IPS-18c (cell line): ENCODE data around the gene THBD.
A peak's percentile ranks its signal among the peaks of the same experiment; 100 is the strongest.

Source experiments
- H3K4me3 ChIP-seq: 2 replicates; pipeline ENCODE4 v1.7.0; 2013; ENCODE audit warnings: low read depth, mild to moderate bottlenecking, low read length, moderate library complexity; ENCODE audit not compliant: insufficient read depth
- H3K9me3 ChIP-seq: one replicate; pipeline ENCODE4 v1.6.1; 2013; ENCODE audit warnings: mild to moderate bottlenecking, low read length, moderate library complexity; ENCODE audit not compliant: control insufficient read depth, insufficient read depth

THBD gene

GRCh38 chr20:23071398-23071797, 21.9 kb upstream of the THBD start:
- Histone ChIP-seq H3K9me3 (no peaks in the 10 kb centered on the region), H3K4me3 (no peak overlapping the region)

GRCh38 chr20:23069108-23069507, 19.6 kb upstream of the THBD start:
- H3K9me3 ChIP-seq = no peaks in the 10 kb centered on the region
- no peak overlapping the region for H3K4me3 ChIP-seq

- H3K9me3 ChIP-seq = no peaks in the 10 kb centered on the region
- no peak overlapping the region for H3K4me3 ChIP-seq
These were observed 18.8 kb upstream of the THBD start for GRCh38 chr20:23068283-23068682.

- Histone ChIP-seq H3K9me3 (no peaks in the 10 kb centered on the region), H3K4me3 (no peak overlapping the region)
These were observed 17.3 kb upstream of the THBD start for GRCh38 chr20:23066772-23067171.

GRCh38 chr20:23065266-23066201, 16.1 kb upstream of the THBD start:
- no peak overlapping the region for H3K4me3 ChIP-seq
- H3K9me3 ChIP-seq = no peaks in the 10 kb centered on the region

- no peak overlapping the region for H3K4me3 ChIP-seq
- no peaks in the 10 kb centered on the region for H3K9me3 ChIP-seq
These were observed 14.1 kb upstream of the THBD start for GRCh38 chr20:23063581-23063980.

GRCh38 chr20:23063168-23063567, 13.7 kb upstream of the THBD start:
- Histone ChIP-seq H3K4me3 (no peak overlapping the region), H3K9me3 (no peaks in the 10 kb centered on the region)

GRCh38 chr20:23062632-23063031, 13.2 kb upstream of the THBD start:
- Histone ChIP-seq H3K4me3 (no peak overlapping the region), H3K9me3 (no peaks in the 10 kb centered on the region)

GRCh38 chr20:23061734-23062561, 12.5 kb upstream of the THBD start:
- H3K4me3 ChIP-seq = no peak overlapping the region

GRCh38 chr20:23061262-23061661, 11.8 kb upstream of the THBD start:
- no peaks in the 10 kb centered on the region for H3K9me3 ChIP-seq
- H3K4me3 ChIP-seq = no peak overlapping the region

More at GRCh38 chr20:23061734-23062561, 12.5 kb upstream of the THBD start:
- no peaks in the 10 kb centered on the region for H3K9me3 ChIP-seq

GRCh38 chr20:23060629-23061028, 11.2 kb upstream of the THBD start:
- Histone ChIP-seq H3K9me3 (no peaks in the 10 kb centered on the region), H3K4me3 (no peak overlapping the region)

- no peak overlapping the region for H3K4me3 ChIP-seq
- H3K9me3 ChIP-seq = no peaks in the 10 kb centered on the region
These were observed 10.4 kb upstream of the THBD start for GRCh38 chr20:23059846-23060245.

GRCh38 chr20:23059001-23059400, 9.5 kb upstream of the THBD start:
- H3K9me3 ChIP-seq = no peaks in the 10 kb centered on the region

GRCh38 chr20:23058240-23058639, 8.8 kb upstream of the THBD start:
- Histone ChIP-seq H3K4me3 (no peak overlapping the region), H3K9me3 (no peaks in the 10 kb centered on the region)

More at GRCh38 chr20:23059001-23059400, 9.5 kb upstream of the THBD start:
- H3K4me3 ChIP-seq = no peak overlapping the region

GRCh38 chr20:23052904-23053303, 3.4 kb upstream of the THBD start:
- no peak overlapping the region for H3K4me3 ChIP-seq
- peaks cover 3% of the 10 kb centered on the region for H3K9me3 ChIP-seq

GRCh38 chr20:23050847-23051627, 1.6 kb upstream of the THBD start:
- Histone ChIP-seq H3K9me3 (peaks cover 3% of the 10 kb centered on the region), H3K4me3 (peak overlapping the region; percentile 62)
